Endodermal cell (in vitro differentiated cells): ENCODE data around the gene RBM12. TPM values are rescaled to one million over a fixed set of nuclear protein-coding genes. Genes with fewer than 3 reads are reported as not detected.

Source experiments
- DNase-seq: peaks from one replicate; pipeline ENCODE4 v3.0.0-alpha.2; 2017
- H3K27ac ChIP-seq: 2 replicates; pipeline ENCODE4 v1.5.1; 2013; ENCODE audit warnings: mild to moderate bottlenecking, low read depth, low read length, moderate library complexity
- H3K27me3 ChIP-seq: 2 replicates; pipeline ENCODE4 v1.6.1; 2013; ENCODE audit warnings: mild to moderate bottlenecking, low read length, moderate library complexity; ENCODE audit not compliant: insufficient read depth, control insufficient read depth, poor library complexity, severe bottlenecking
- H3K36me3 ChIP-seq: 2 replicates; pipeline ENCODE4 v1.7.0; 2013; ENCODE audit warnings: mild to moderate bottlenecking, low read length, moderate library complexity; ENCODE audit not compliant: control insufficient read depth, insufficient read depth
- H3K4me1 ChIP-seq: one replicate; pipeline ENCODE4 v1.7.0; 2013; ENCODE audit warnings: low read length; ENCODE audit not compliant: control insufficient read depth, insufficient read depth
- H3K4me3 ChIP-seq: 2 replicates; pipeline ENCODE4 v1.5.1; 2013; ENCODE audit warnings: mild to moderate bottlenecking, low read length, moderate library complexity
- H3K9ac ChIP-seq: 2 replicates; pipeline ENCODE4 v1.6.1; 2013; ENCODE audit warnings: mild to moderate bottlenecking, low read length, moderate library complexity; ENCODE audit not compliant: poor library complexity, severe bottlenecking; ENCODE audit errors: extremely low read depth
- H3K9me3 ChIP-seq: 2 replicates; pipeline ENCODE4 v1.6.1; 2013; ENCODE audit warnings: mild to moderate bottlenecking, low read length, moderate library complexity; ENCODE audit not compliant: control insufficient read depth
- H3K27ac Mint-ChIP-seq: 2 replicates; pipeline ENCODE4 v1.8.0; 2020; ENCODE audit warnings: mixed read lengths
- H3K27me3 Mint-ChIP-seq: 2 replicates; pipeline ENCODE4 v1.8.0; 2021; ENCODE audit warnings: mild to moderate bottlenecking, mixed read lengths; ENCODE audit not compliant: insufficient read depth
- H3K36me3 Mint-ChIP-seq: 2 replicates; pipeline ENCODE4 v1.8.0; 2020; ENCODE audit warnings: low read depth, mixed read lengths
- H3K4me1 Mint-ChIP-seq: 2 replicates; pipeline ENCODE4 v1.8.0; 2020; ENCODE audit warnings: mixed read lengths
- H3K4me3 Mint-ChIP-seq: 2 replicates; pipeline ENCODE4 v1.8.0; 2020; ENCODE audit warnings: mild to moderate bottlenecking, moderate library complexity, mixed read lengths
- H3K9me3 Mint-ChIP-seq: 2 replicates; pipeline ENCODE4 v1.8.0; 2020; ENCODE audit warnings: mild to moderate bottlenecking, mixed read lengths
- WGBS, 2 experiments: methylation state at CpG; one replicate each; pipeline versions ENCODE4 v1.1.5 to v1.1.7; 2013; ENCODE audit warnings: missing lambda C conversion rate in 2 of 2, mixed read lengths in 1 of 2; ENCODE audit not compliant: insufficient coverage in 1 of 2, insufficient read length in 1 of 2; 5-methylcytosine and 5-hydroxymethylcytosine counted together
- total RNA-seq, 2 donors: library from RNA; stranded (reverse); fragmentation: NEBNext Ultra II Directional in 1 of 2; extraction: Animal tissue kit (Norgen Biotek cat#: 25700) in 1 of 2; gene quantifications; 2 replicates in 1 of 2; 3 replicates in 1 of 2; pipeline ENCODE4 v1.2.1, GENCODE V29; 2021
- TF ChIP-seq, protein P1 (sequence below): fragments of 200-600 bp; sonication (generic); conservative IDR thresholded peaks from 2 replicates; pipeline ENCODE4 v1.5.0; 2021; ENCODE audit warnings: antibody characterized with exemption, mild to moderate bottlenecking

The RBM12 gene
- total RNA-seq, 2 donors from 2014 or later = 106 to 158 TPM

DNA sequence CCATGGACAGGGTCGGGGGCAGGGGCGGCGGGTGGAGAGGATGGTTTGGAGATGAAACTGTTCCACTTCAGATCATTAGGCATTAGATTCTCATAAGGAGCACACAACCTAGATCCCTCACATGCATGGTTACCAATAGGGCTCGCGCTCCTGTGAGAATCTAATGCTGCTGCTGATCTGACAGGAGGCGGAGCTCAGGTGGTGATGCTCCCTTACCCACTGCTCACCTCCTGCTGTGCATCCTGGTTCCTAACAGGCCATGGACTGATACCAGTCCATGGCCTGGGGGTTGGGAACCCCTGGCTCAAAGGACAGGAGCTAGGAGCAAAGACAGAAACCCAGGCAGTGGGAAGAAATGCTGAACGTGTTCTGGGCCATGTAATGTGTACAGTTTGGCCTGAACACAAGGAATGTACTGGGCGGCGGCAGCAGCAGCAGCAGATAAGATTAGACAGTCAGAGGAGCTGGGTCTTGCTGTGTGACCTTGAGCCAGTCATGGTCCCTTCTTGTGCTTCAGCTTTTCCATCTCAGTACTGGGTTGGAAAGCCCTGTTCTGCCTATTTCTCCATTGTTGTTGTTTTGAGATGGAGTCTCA, 53.8 kb downstream of the RBM12 start:
- no peak overlapping the region for H3K4me3 Mint-ChIP-seq
- no peak overlapping the region for H3K27ac Mint-ChIP-seq
- H3K4me1 Mint-ChIP-seq = no peaks in the 10 kb centered on the region
- no peaks in the 10 kb centered on the region for H3K36me3 Mint-ChIP-seq
- no peak for DNase-seq
- peaks cover 36% of the 10 kb centered on the region for H3K27me3 Mint-ChIP-seq
- Histone ChIP-seq H3K9ac (no peak overlapping the region), H3K4me1 (no peaks in the 10 kb centered on the region), H3K4me3 (no peak overlapping the region), H3K9me3 (no peaks in the 10 kb centered on the region), H3K36me3 (no peaks in the 10 kb centered on the region), H3K27me3 (no peaks in the 10 kb centered on the region), H3K27ac (no peak overlapping the region)
- WGBS, 2 experiments = 93 to 94% methylated on average over 9 of the region's 9 CpGs
- no peaks in the 10 kb centered on the region for H3K9me3 Mint-ChIP-seq
- TF ChIP-seq, protein P1, sequence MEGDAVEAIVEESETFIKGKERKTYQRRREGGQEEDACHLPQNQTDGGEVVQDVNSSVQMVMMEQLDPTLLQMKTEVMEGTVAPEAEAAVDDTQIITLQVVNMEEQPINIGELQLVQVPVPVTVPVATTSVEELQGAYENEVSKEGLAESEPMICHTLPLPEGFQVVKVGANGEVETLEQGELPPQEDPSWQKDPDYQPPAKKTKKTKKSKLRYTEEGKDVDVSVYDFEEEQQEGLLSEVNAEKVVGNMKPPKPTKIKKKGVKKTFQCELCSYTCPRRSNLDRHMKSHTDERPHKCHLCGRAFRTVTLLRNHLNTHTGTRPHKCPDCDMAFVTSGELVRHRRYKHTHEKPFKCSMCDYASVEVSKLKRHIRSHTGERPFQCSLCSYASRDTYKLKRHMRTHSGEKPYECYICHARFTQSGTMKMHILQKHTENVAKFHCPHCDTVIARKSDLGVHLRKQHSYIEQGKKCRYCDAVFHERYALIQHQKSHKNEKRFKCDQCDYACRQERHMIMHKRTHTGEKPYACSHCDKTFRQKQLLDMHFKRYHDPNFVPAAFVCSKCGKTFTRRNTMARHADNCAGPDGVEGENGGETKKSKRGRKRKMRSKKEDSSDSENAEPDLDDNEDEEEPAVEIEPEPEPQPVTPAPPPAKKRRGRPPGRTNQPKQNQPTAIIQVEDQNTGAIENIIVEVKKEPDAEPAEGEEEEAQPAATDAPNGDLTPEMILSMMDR = no peak

DNA sequence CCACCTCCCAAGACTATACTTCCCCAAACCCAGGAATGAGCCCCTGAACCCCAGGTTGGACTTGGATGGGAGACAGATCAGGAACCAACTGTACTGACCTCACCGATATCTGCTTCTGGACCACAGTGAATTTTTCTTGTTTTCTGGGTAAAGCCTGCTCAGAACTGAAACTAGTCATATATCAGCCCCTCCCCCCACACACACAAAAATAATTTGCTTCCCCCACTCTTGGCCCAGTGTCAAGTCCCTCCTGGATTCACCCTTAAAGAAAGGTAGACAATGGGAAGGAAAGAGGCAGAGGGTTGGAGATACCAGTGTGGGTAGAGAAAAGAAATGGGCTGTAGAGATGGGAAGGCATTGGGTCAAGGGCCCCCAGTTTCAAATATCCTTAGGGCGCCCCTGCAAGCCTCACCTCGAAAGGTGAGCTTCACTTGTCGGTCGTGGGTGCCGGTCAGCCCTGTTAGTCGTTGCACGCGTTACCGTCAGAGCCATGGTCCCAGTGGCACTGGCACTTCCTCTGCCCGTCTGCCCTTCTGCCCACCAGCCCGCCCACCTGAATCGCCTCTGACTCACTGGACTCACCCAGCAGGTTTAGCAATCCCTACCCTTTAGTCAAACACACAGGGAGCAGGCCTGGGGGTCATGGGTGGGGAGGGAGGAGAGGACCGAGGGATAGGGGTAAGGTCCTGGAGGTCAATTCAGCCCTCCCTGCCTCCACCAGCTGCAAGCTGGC, 57.5 kb downstream of the RBM12 start:
- Mint-ChIP-seq H3K4me3 (no peak overlapping the region), H3K27me3 (peaks cover 35% of the 10 kb centered on the region), H3K27ac (no peak overlapping the region), H3K36me3 (no peaks in the 10 kb centered on the region), H3K4me1 (peaks cover 6% of the 10 kb centered on the region), H3K9me3 (no peaks in the 10 kb centered on the region)
- WGBS, 2 experiments = 90 to 93% methylated on average over 9 to 14 of the region's 14 CpGs
- TF ChIP-seq, protein P1 = no peak
- H3K4me1 ChIP-seq = no peaks in the 10 kb centered on the region
- H3K27me3 ChIP-seq = peaks cover 21% of the 10 kb centered on the region
- H3K4me3 ChIP-seq = no peak overlapping the region
- no peaks in the 10 kb centered on the region for H3K36me3 ChIP-seq
- no peak overlapping the region for H3K27ac ChIP-seq
- H3K9ac ChIP-seq = no peak overlapping the region
- DNase-seq = no peak
- H3K9me3 ChIP-seq = no peaks in the 10 kb centered on the region

DNA sequence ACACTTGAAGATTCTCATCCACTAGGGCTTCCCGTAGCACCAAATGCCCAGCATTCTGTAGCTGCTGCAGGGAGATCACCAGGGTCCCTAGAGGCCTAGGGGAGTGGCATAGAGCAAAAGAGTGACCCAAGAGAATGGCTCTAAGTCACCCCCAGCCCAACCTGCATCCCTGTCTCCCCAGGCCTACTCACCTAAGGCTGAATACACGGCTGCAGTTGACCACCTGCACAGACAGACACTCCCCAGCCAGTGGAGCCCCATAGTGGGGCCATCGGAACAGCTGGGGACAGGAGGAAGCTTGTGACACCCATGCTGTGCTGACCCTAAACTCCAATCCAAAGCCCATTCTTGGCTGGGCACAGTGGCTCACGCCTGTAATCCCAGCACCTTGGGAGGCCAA, 58.6 kb downstream of the RBM12 start:
- no peak overlapping the region for H3K27ac ChIP-seq
- H3K36me3 ChIP-seq = no peaks in the 10 kb centered on the region
- H3K4me1 ChIP-seq = no peaks in the 10 kb centered on the region
- Mint-ChIP-seq H3K27me3 (peaks cover 43% of the 10 kb centered on the region), H3K4me3 (no peak overlapping the region), H3K9me3 (no peaks in the 10 kb centered on the region), H3K36me3 (no peaks in the 10 kb centered on the region), H3K27ac (no peak overlapping the region), H3K4me1 (peaks cover 6% of the 10 kb centered on the region)
- WGBS, 2 experiments = 91 to 94% methylated on average over 3 to 4 of the region's 4 CpGs
- no peak for DNase-seq
- peaks cover 31% of the 10 kb centered on the region for H3K27me3 ChIP-seq
- H3K9me3 ChIP-seq = no peaks in the 10 kb centered on the region
- TF ChIP-seq, protein P1 = no peak
- no peak overlapping the region for H3K4me3 ChIP-seq
- no peak overlapping the region for H3K9ac ChIP-seq
